IMR-90 (cell line): ENCODE data around the gene PLEKHO2. TPM values are rescaled to one million over a fixed set of nuclear protein-coding genes. Genes with fewer than 3 reads are reported as not detected.

Source experiments
- ATAC-seq: fragments of 200-7000 bp; cut with Tn5 transposase; 2 replicates; pipeline ENCODE4 v1.9.1; 2020; ENCODE audit warnings: low read depth, mild to moderate bottlenecking, moderate library complexity
- BruUV-seq: library from RNA; stranded (reverse); fragments of 400-500 nt; replicated peaks from 2 replicates; lab custom pipeline; 2021; lab: Mats Ljungman, UMichigan
- CTCF ChIA-PET: fragments of 300-600 bp; formaldehyde crosslinking; extraction: SDS; loops from one replicate; lab custom pipeline; 2021; ENCODE audit warnings: antibody characterized with exemption; lab: Yijun Ruan, JAX
- POLR2A ChIA-PET: fragments of 300-600 bp; sonication (Branson Sonifier 250); formaldehyde crosslinking; loops from one replicate; lab custom pipeline; 2022; ENCODE audit warnings: antibody characterized with exemption; ENCODE audit not compliant: unreplicated experiment; lab: Charles Lee
- DNase-seq: peaks from one replicate; pipeline ENCODE4 v3.0.0; 2013
- H2AFZ ChIP-seq: replicated peaks from 2 replicates; pipeline ENCODE3; 2013; ENCODE audit warnings: low read length, mild to moderate bottlenecking; ENCODE audit not compliant: poor library complexity
- H2AK5ac ChIP-seq: 2 replicates; pipeline ENCODE4 v1.6.1; 2013; ENCODE audit warnings: low read depth, low read length, inconsistent platforms
- H2AK9ac ChIP-seq: replicated peaks from 2 replicates; pipeline ENCODE3; 2013; ENCODE audit warnings: mild to moderate bottlenecking, low read depth, low read length, moderate library complexity; ENCODE audit not compliant: poor library complexity
- H2BK120ac ChIP-seq: 2 replicates; pipeline ENCODE4 v1.6.1; 2013; ENCODE audit warnings: low read depth, low read length, inconsistent platforms
- H2BK15ac ChIP-seq: 3 replicates; pipeline ENCODE4 v1.6.1; 2013; ENCODE audit warnings: low read depth, low read length, inconsistent platforms
- H2BK20ac ChIP-seq: 2 replicates; pipeline ENCODE4 v1.6.1; 2013; ENCODE audit warnings: low read depth, mild to moderate bottlenecking, inconsistent platforms, low read length, moderate library complexity
- H2BK5ac ChIP-seq: 2 replicates; pipeline ENCODE4 v1.6.1; 2013; ENCODE audit warnings: mild to moderate bottlenecking, low read depth, low read length, inconsistent platforms; ENCODE audit not compliant: poor library complexity, severe bottlenecking
- H3K14ac ChIP-seq: replicated peaks from 2 replicates; pipeline ENCODE4 v1.6.1; 2013; ENCODE audit warnings: low read depth, low read length, inconsistent platforms
- H3K18ac ChIP-seq: 2 replicates; pipeline ENCODE4 v1.6.1; 2013; ENCODE audit warnings: low read depth, low read length, control low read depth
- H3K23ac ChIP-seq: 2 replicates; pipeline ENCODE4 v1.6.1; 2013; ENCODE audit warnings: low read depth, low read length, inconsistent platforms
- H3K27ac ChIP-seq: 2 replicates; pipeline ENCODE4 v1.5.1; 2013; ENCODE audit warnings: mild to moderate bottlenecking, control low read depth, low read length; ENCODE audit not compliant: insufficient read depth
- H3K27me3 ChIP-seq: 2 replicates; pipeline ENCODE4 v1.6.1; 2013; ENCODE audit warnings: low read length; ENCODE audit not compliant: control insufficient read depth, insufficient read depth
- H3K36me3 ChIP-seq: 2 replicates; pipeline ENCODE4 v1.6.1; 2013; ENCODE audit warnings: low read length, mixed read lengths; ENCODE audit not compliant: control insufficient read depth, insufficient read depth
- H3K4ac ChIP-seq: 2 replicates; pipeline ENCODE4 v1.6.1; 2013; ENCODE audit warnings: low read depth, low read length, inconsistent platforms
- H3K4me1 ChIP-seq: 2 replicates; pipeline ENCODE4 v1.6.1; 2013; ENCODE audit warnings: low read length, mixed read lengths; ENCODE audit not compliant: control insufficient read depth, insufficient read depth
- H3K4me2 ChIP-seq: 2 replicates; pipeline ENCODE4 v1.6.1; 2013; ENCODE audit warnings: low read depth, mild to moderate bottlenecking, control low read depth, low read length, moderate library complexity
- H3K4me3 ChIP-seq: 2 replicates; pipeline ENCODE4 v1.5.1; 2013; ENCODE audit warnings: low read depth, mild to moderate bottlenecking, control low read depth, low read length, moderate library complexity; ENCODE audit not compliant: insufficient read depth
- H3K56ac ChIP-seq: 2 replicates; pipeline ENCODE4 v1.6.1; 2013; ENCODE audit warnings: low read length, inconsistent platforms; ENCODE audit not compliant: insufficient read depth; ENCODE audit errors: extremely low read depth
- H3K79me1 ChIP-seq, 2 experiments: 2 replicates each; pipeline ENCODE4 v1.6.1; 2013; ENCODE audit warnings: low read length in 2 of 2, inconsistent platforms in 1 of 2, low read depth in 1 of 2
- H3K9ac ChIP-seq: 2 replicates; pipeline ENCODE4 v1.6.1; 2013; ENCODE audit warnings: low read depth, low read length, control low read depth
- H3K9me1 ChIP-seq: 2 replicates; pipeline ENCODE4 v1.6.1; 2013; ENCODE audit warnings: low read length, inconsistent platforms; ENCODE audit not compliant: insufficient read depth
- H3K9me3 ChIP-seq: 2 replicates; pipeline ENCODE4 v1.6.1; 2013; ENCODE audit warnings: low read length; ENCODE audit not compliant: control insufficient read depth, insufficient read depth
- H4K20me1 ChIP-seq: 2 replicates; pipeline ENCODE4 v1.6.1; 2013; ENCODE audit warnings: low read length, inconsistent platforms; ENCODE audit not compliant: insufficient read depth
- H4K5ac ChIP-seq: 2 replicates; pipeline ENCODE4 v1.6.1; 2013; ENCODE audit warnings: mild to moderate bottlenecking, low read depth, low read length, control low read depth
- H4K8ac ChIP-seq, 2 experiments: 2 replicates each; pipeline ENCODE4 v1.6.1; 2013; ENCODE audit warnings: low read depth in 2 of 2, low read length in 2 of 2, control low read depth in 1 of 2, inconsistent platforms in 1 of 2
- H4K91ac ChIP-seq: 2 replicates; pipeline ENCODE4 v1.6.1; 2013; ENCODE audit warnings: low read depth, low read length, inconsistent platforms; ENCODE audit not compliant: insufficient read depth
- BHLHE40 ChIP-seq: fragments of 150-350 bp; IDR thresholded peaks from 2 replicates; pipeline ENCODE4 v1.6.1; 2016; ENCODE audit warnings: mild to moderate bottlenecking, low read depth, low read length
- CEBPB ChIP-seq: IDR thresholded peaks from 2 replicates; pipeline ENCODE4 v1.6.1; 2012; ENCODE audit warnings: low read depth, low read length, improper control_type of control experiment
- CHD1 ChIP-seq: IDR thresholded peaks from 2 replicates; pipeline ENCODE4 v1.6.1; 2012; ENCODE audit warnings: low read depth, low read length, improper control_type of control experiment
- CTCF ChIP-seq: conservative IDR thresholded peaks from 2 replicates; pipeline ENCODE4 v1.5.1; 2012; ENCODE audit warnings: mild to moderate bottlenecking, low read depth, low read length, improper control_type of control experiment
- ELK1 ChIP-seq: fragments of 150-350 bp; IDR thresholded peaks from 2 replicates; pipeline ENCODE4 v1.6.1; 2016; ENCODE audit warnings: low read depth, mild to moderate bottlenecking, low read length, moderate library complexity, borderline replicate concordance
- FOS ChIP-seq: fragments of 150-350 bp; IDR thresholded peaks from 2 replicates; pipeline ENCODE4 v1.6.1; 2016; ENCODE audit warnings: low read depth, low read length
- MAZ ChIP-seq: IDR thresholded peaks from 2 replicates; pipeline ENCODE4 v1.6.1; 2012; ENCODE audit warnings: low read depth, mild to moderate bottlenecking, low read length, improper control_type of control experiment, moderate library complexity, borderline replicate concordance
- NFE2L2 ChIP-seq: fragments of 150-350 bp; IDR thresholded peaks from 2 replicates; pipeline ENCODE4 v1.6.1; 2016; ENCODE audit warnings: low read depth, mild to moderate bottlenecking, low read length
- RAD21 ChIP-seq: IDR thresholded peaks from 2 replicates; pipeline ENCODE4 v1.6.1; 2012; ENCODE audit warnings: low read length, improper control_type of control experiment
- RCOR1 ChIP-seq: IDR thresholded peaks from 2 replicates; pipeline ENCODE4 v1.6.1; 2012; ENCODE audit warnings: mild to moderate bottlenecking, low read length, improper control_type of control experiment; ENCODE audit not compliant: insufficient replicate concordance
- RFX5 ChIP-seq: IDR thresholded peaks from 2 replicates; pipeline ENCODE4 v1.8.0; 2012; ENCODE audit warnings: low read depth, mild to moderate bottlenecking, low read length, moderate library complexity
- WGBS, 2 experiments: methylation state at CpG; one replicate each; pipeline versions ENCODE4 v1.1.5 to v1.1.7; 2013; ENCODE audit warnings: missing lambda C conversion rate in 2 of 2; ENCODE audit not compliant: insufficient read length in 1 of 2; ENCODE audit errors: extremely low coverage in 2 of 2; 5-methylcytosine and 5-hydroxymethylcytosine counted together
- dilution Hi-C: fragments of 300-500 bp; cut with HindIII; formaldehyde crosslinking; loops from one replicate; pipeline ENCODE4 v1.14.3; 2018; ENCODE audit warnings: low sequenced_read_pairs; ENCODE audit not compliant: unreplicated experiment
- in situ Hi-C: fragments of 300-500 bp; cut with MboI; formaldehyde crosslinking; loops from 3 replicates; pipeline ENCODE4 v1.14.3; 2019; ENCODE audit warnings: low sequenced_read_pairs, inconsistent platforms, mixed read lengths
- intact Hi-C: fragments of 100-400 bp; cut with micrococcal nuclease; formaldehyde crosslinking; loops from 2 replicates; pipeline ENCODE4 v1.10.0; 2022
- polyA plus RNA-seq, 3 experiments: library from polyadenylated mRNA; depleted of rRNA; stranded (reverse); fragments of >200 nt; gene quantifications; 2 replicates each; pipeline ENCODE4 v1.2.3, GENCODE V29; 2012; ENCODE audit warnings: low replicate concordance in 1 of 3
- total RNA-seq: library from RNA; depleted of rRNA; stranded (reverse); fragments of >200 nt; gene quantifications from 2 replicates; pipeline ENCODE4 v1.2.3, GENCODE V29; 2012

PLEKHO2 gene
- total and polyA plus RNA-seq, 2 of the 4 experiments (the other 2 are of a cell fraction) = 19.0 to 22.5 TPM

- Histone ChIP-seq H2BK20ac (no peak overlapping the region), H4K8ac (no peak overlapping the region), H2AK5ac (no peak overlapping the region), H3K14ac (no peak overlapping the region), H2AFZ (peak overlapping the region; percentile 56), H2BK5ac (no peak overlapping the region), H3K4ac (no peak overlapping the region), H2AK9ac (no peak overlapping the region), H4K91ac (no peak overlapping the region), H3K4me2 (no peak overlapping the region), H3K27me3 (no peaks in the 10 kb centered on the region; the same call in 1 of the 2 replicates), H3K9me3 (no peaks in the 10 kb centered on the region), H3K18ac (no peak overlapping the region), H3K56ac (no peak overlapping the region), H3K23ac (no peak overlapping the region), H4K5ac (no peak overlapping the region), H3K79me1 (no peaks in the 10 kb centered on the region), H3K4me1 (peaks cover under 1% of the 10 kb centered on the region), H2BK120ac (no peak overlapping the region), H4K20me1 (no peaks in the 10 kb centered on the region), H3K4me3 (no peak overlapping the region), H3K9me1 (0 out of 2 replicates have a peak, but pooled peaks cover under 1% of the 10 kb centered on the region), H3K9ac (no peak overlapping the region), H3K36me3 (no peaks in the 10 kb centered on the region), H3K27ac (no peak overlapping the region), H2BK15ac (no peak overlapping the region)
- DNase-seq = no peak
- ChIA-PET POLR2A (no interaction called here), CTCF (no interaction called here)
- dilution Hi-C loops = no loop called here
- ATAC-seq = no peak
- WGBS, 2 experiments = 75% methylated on average over 2 of the region's 13 CpGs; no CpG with 5 or more reads in 1 of the 2 experiments
- intact Hi-C loops = no loop called here
- no TSS peak for BruUV-seq
- TF ChIP-seq MAZ (no peak), ELK1 (no peak), NFE2L2 (no peak), RCOR1 (no peak), CEBPB (no peak), RAD21 (no peak), BHLHE40 (no peak), CTCF (no peak), RFX5 (no peak), FOS (no peak), CHD1 (no peak)
- in situ Hi-C loops = no loop called here
Observed at GRCh38 chr15:64807051-64807749, 34.5 kb upstream of the PLEKHO2 start.
